PC-3 (cell line): ENCODE data around the gene LHFPL6.

Source experiments
- EZH2 ChIP-seq: fragments of 300-600 bp; sonication (generic); IDR thresholded peaks from one replicate; pipeline ENCODE4 v1.6.1; 2017; ENCODE audit warnings: antibody characterized with exemption, mild to moderate bottlenecking, low read length; ENCODE audit not compliant: unreplicated experiment
- EZH2phosphoT487 ChIP-seq: fragments of 300-600 bp; sonication (generic); IDR thresholded peaks from 2 replicates; pipeline ENCODE4 v1.6.1; 2018; ENCODE audit warnings: mild to moderate bottlenecking, antibody characterized with exemption, low read length, borderline replicate concordance
- TF ChIP-seq, protein P1 (sequence below): fragments of 300-600 bp; sonication (generic); conservative IDR thresholded peaks from 2 replicates; pipeline ENCODE4 v1.5.1; 2017; ENCODE audit warnings: antibody characterized with exemption, low read depth, mild to moderate bottlenecking, low read length

DNA sequence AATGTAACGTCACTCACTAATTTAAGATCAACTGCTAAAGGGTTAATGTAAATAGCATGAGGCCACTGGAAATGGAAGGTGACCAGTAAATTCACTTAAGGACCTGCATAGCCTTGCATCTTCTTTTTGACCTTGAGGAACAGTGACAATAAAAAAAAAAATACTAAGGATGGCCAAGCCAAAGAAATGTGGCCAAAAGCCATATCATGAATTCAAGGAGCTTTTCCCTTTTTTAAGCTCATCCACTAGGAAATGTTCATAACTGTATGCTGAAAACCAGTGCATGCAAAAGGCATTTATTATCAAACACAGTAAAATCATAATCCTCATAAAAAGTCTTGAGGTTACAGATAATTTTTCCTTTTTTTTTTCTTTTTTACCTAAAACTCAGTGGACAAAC, 77.5 kb downstream of the LHFPL6 start:
- TF ChIP-seq, protein P1, sequence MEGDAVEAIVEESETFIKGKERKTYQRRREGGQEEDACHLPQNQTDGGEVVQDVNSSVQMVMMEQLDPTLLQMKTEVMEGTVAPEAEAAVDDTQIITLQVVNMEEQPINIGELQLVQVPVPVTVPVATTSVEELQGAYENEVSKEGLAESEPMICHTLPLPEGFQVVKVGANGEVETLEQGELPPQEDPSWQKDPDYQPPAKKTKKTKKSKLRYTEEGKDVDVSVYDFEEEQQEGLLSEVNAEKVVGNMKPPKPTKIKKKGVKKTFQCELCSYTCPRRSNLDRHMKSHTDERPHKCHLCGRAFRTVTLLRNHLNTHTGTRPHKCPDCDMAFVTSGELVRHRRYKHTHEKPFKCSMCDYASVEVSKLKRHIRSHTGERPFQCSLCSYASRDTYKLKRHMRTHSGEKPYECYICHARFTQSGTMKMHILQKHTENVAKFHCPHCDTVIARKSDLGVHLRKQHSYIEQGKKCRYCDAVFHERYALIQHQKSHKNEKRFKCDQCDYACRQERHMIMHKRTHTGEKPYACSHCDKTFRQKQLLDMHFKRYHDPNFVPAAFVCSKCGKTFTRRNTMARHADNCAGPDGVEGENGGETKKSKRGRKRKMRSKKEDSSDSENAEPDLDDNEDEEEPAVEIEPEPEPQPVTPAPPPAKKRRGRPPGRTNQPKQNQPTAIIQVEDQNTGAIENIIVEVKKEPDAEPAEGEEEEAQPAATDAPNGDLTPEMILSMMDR: no peak
- TF ChIP-seq EZH2 (no peak), EZH2phosphoT487 (no peak)
